Pons (tissue), 1 donor: ENCODE data around the gene FHIT.

Source experiments
- DNase-seq: peaks from one replicate; pipeline ENCODE4 v3.0.0-alpha.2; 2016; ENCODE audit warnings: low spot score

FHIT gene

GRCh38 chr3:60047426-60048200 is 1203.6 kb downstream of the FHIT start:
- no peak for DNase-seq

- DNase-seq = peak; percentile 33
Observed at GRCh38 chr3:60046210-60046609, 1205.0 kb downstream of the FHIT start.

GRCh38 chr3:60045686-60046085 is 1205.6 kb downstream of the FHIT start:
- no peak for DNase-seq

GRCh38 chr3:60036803-60037202 is 1214.4 kb downstream of the FHIT start:
- no peak for DNase-seq

GRCh38 chr3:60033901-60034453 is 1217.3 kb downstream of the FHIT start:
- no peak for DNase-seq

- no peak for DNase-seq
Observed at GRCh38 chr3:60030982-60031381, 1220.3 kb downstream of the FHIT start.

GRCh38 chr3:60028233-60028632 is 1223.0 kb downstream of the FHIT start:
- DNase-seq = no peak

GRCh38 chr3:60027335-60027734 is 1223.9 kb downstream of the FHIT start:
- DNase-seq = no peak

- DNase-seq = peak; percentile 37
Observed at GRCh38 chr3:60025096-60026050, 1225.9 kb downstream of the FHIT start.

- no peak for DNase-seq
Observed at GRCh38 chr3:60024400-60024799, 1226.9 kb downstream of the FHIT start.

GRCh38 chr3:60023189-60023588 is 1228.1 kb downstream of the FHIT start:
- no peak for DNase-seq

GRCh38 chr3:60017631-60018030 is 1233.6 kb downstream of the FHIT start:
- no peak for DNase-seq

- no peak for DNase-seq
Observed at GRCh38 chr3:60015032-60015705, 1236.1 kb downstream of the FHIT start.

- DNase-seq = no peak
Observed at GRCh38 chr3:60013241-60013640, 1238.0 kb downstream of the FHIT start.

GRCh38 chr3:60011218-60011617 is 1240.0 kb downstream of the FHIT start:
- DNase-seq = no peak

- DNase-seq = no peak
Observed at GRCh38 chr3:60010781-60011180, 1240.5 kb downstream of the FHIT start.

GRCh38 chr3:60009931-60010478 is 1241.2 kb downstream of the FHIT start:
- DNase-seq = no peak

GRCh38 chr3:60001369-60001768 is 1249.9 kb downstream of the FHIT start:
- no peak for DNase-seq

GRCh38 chr3:60000311-60001105 is 1250.7 kb downstream of the FHIT start:
- no peak for DNase-seq

- DNase-seq = no peak
Observed at GRCh38 chr3:59998058-59998457, 1253.2 kb downstream of the FHIT start.

- no peak for DNase-seq
Observed at GRCh38 chr3:59997583-59997982, 1253.7 kb downstream of the FHIT start.
